Fibroblast of pulmonary artery (primary cell): ENCODE measurements around the gene SERPINB6.
"Not testable (repeated sequence)": the region's sequence is repeated elsewhere in the genome, so short reads cannot be mapped to it uniquely, and the experiment has no call there.

ENCODE experiments used
- DNase-seq: peaks from one replicate; pipeline ENCODE4 v3.0.0-alpha.2; 2010; ENCODE audit warnings: low read depth
- H3K4me3 ChIP-seq: replicated peaks from 2 replicates; pipeline ENCODE4 v1.5.1; 2011; ENCODE audit warnings: low read depth, mild to moderate bottlenecking, control low read depth, low read length, moderate library complexity
- TF ChIP-seq, protein P1 (sequence below): IDR thresholded peaks from 2 replicates; pipeline ENCODE4 v1.5.1; 2011; ENCODE audit warnings: mild to moderate bottlenecking, control low read depth, low read length, inconsistent platforms; ENCODE audit errors: missing control alignments

The SERPINB6 gene

DNA sequence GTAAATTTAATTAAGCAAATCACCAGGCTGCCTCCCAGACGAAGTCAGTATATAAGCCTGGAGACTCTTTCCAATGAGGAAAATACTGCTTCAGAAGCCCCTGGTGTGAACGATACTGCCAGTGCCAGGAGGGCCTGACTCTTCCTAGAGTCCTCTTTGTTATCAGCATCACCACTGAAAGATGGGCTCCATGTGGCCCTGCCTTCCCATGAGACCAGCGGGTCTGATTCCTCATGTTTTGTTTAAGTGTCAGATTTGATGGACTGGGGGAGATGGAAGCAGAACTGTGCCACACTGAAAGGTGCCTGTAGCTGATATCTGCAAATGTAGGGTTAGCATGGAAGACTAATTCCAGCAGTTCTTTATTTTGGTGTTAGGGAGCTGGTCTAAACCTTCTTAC, 36.2 kb upstream of the SERPINB6 start:
- no peak overlapping the region for H3K4me3 ChIP-seq
- DNase-seq, result no peak
- TF ChIP-seq, protein P1, sequence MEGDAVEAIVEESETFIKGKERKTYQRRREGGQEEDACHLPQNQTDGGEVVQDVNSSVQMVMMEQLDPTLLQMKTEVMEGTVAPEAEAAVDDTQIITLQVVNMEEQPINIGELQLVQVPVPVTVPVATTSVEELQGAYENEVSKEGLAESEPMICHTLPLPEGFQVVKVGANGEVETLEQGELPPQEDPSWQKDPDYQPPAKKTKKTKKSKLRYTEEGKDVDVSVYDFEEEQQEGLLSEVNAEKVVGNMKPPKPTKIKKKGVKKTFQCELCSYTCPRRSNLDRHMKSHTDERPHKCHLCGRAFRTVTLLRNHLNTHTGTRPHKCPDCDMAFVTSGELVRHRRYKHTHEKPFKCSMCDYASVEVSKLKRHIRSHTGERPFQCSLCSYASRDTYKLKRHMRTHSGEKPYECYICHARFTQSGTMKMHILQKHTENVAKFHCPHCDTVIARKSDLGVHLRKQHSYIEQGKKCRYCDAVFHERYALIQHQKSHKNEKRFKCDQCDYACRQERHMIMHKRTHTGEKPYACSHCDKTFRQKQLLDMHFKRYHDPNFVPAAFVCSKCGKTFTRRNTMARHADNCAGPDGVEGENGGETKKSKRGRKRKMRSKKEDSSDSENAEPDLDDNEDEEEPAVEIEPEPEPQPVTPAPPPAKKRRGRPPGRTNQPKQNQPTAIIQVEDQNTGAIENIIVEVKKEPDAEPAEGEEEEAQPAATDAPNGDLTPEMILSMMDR, result no peak

GRCh38 chr6:3006476-3006875, 35.1 kb upstream of the SERPINB6 start:
- no peak overlapping the region for H3K4me3 ChIP-seq
- TF ChIP-seq, protein P1, result no peak
- no peak for DNase-seq

DNA sequence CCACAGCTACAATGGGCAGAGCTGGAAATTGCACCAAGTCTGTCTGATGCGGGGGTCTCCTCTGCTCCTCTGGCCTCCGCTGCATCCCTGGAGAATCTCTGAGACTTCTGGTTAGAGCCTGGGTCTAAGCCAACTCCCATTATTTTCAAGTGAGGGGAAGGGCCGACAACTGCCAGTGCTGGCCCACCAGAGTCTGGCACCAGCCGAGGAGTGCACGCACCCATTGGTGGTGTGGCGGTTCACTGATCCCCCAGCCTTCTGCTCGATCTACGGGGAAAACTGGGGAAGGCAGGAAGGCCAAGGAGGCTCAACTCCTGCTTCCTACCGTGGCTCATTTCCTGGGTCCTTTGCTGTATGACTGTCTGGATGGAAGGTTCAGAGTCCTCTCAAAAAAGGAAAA, 34.5 kb upstream of the SERPINB6 start:
- TF ChIP-seq, protein P1, result no peak
- no peak for DNase-seq
- H3K4me3 ChIP-seq, result no peak overlapping the region

- no peak overlapping the region for H3K4me3 ChIP-seq
- TF ChIP-seq, protein P1, result no peak
- DNase-seq, result no peak
These were observed 33.7 kb upstream of the SERPINB6 start for GRCh38 chr6:3005077-3005476.

- H3K4me3 ChIP-seq, DNase-seq: not testable (repeated sequence)
These were observed 31.9 kb upstream of the SERPINB6 start for GRCh38 chr6:3003226-3003625.

DNA sequence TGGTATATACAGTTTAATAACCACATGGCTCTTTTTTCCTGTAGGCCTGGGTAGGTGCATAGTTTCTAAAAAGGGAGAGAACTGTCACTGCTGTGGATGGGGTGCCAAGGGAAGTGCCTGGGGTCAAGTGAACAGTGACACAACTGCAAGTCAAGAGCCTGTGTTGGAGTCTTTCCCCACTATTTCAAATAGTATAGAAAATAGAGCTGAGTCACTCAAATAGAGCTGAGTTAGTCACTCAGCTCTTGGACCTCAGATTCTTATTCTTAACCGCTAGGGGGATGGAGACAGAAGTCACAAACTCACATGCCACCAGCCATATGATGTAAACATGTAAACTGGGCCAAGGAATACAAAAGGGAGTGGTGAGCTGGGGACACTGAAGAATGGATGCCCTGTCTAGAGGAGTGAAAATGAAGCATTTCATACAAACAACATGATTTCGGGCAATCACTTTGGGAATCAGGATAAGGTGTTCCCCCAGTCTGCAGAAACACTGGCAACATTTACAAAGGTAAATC, 30.5 kb upstream of the SERPINB6 start:
- TF ChIP-seq, protein P1, result peak; percentile 64
- peak; percentile 83 for DNase-seq

GRCh38 chr6:3001146-3001772, 29.9 kb upstream of the SERPINB6 start:
- no peak for DNase-seq
- TF ChIP-seq, protein P1, result no peak
- H3K4me3 ChIP-seq, result no peak overlapping the region

More for the DNA sequence above, 30.5 kb upstream of the SERPINB6 start:
- H3K4me3 ChIP-seq, result no peak overlapping the region
